OCI-M1 (cell line): Measurements from ENCODE around the gene DISC1.
"Not testable (repeated sequence)": the region's sequence is repeated elsewhere in the genome, so short reads cannot be mapped to it uniquely, and the experiment has no call there.

Experiments
- DNase-seq: peaks from one replicate; lab custom pipeline; 2025; lab: John Stamatoyannopoulos, UW

Gene DISC1

GRCh38 chr1:231931846-231932454 is 305.4 kb downstream of the DISC1 start:
- DNase-seq, result peak; percentile 55

- peak; percentile 60 for DNase-seq
Observed at GRCh38 chr1:231933711-231934626, 307.4 kb downstream of the DISC1 start.

- peak; percentile 96 for DNase-seq
Observed at GRCh38 chr1:231934797-231935196, 308.2 kb downstream of the DISC1 start.

- DNase-seq, result no peak
Observed at GRCh38 chr1:231935856-231936255, 309.3 kb downstream of the DISC1 start.

- DNase-seq, result peak; percentile 80
Observed at GRCh38 chr1:231936983-231937775, 310.6 kb downstream of the DISC1 start.

GRCh38 chr1:231938211-231938610 is 311.6 kb downstream of the DISC1 start:
- no peak for DNase-seq

GRCh38 chr1:231938711-231939110 is 312.1 kb downstream of the DISC1 start:
- DNase-seq, result no peak

- no peak for DNase-seq
Observed at GRCh38 chr1:231939118-231939517, 312.5 kb downstream of the DISC1 start.

GRCh38 chr1:231940116-231940515 is 313.5 kb downstream of the DISC1 start:
- no peak for DNase-seq

- DNase-seq, result no peak
Observed at GRCh38 chr1:231940701-231941100, 314.1 kb downstream of the DISC1 start.

GRCh38 chr1:231943084-231943483 is 316.5 kb downstream of the DISC1 start:
- no peak for DNase-seq

- DNase-seq, result not testable (repeated sequence)
Observed at GRCh38 chr1:231948102-231948501, 321.5 kb downstream of the DISC1 start.

GRCh38 chr1:231949277-231950091 is 322.9 kb downstream of the DISC1 start:
- no peak for DNase-seq

GRCh38 chr1:231950331-231951128 is 323.9 kb downstream of the DISC1 start:
- peak; percentile 81 for DNase-seq

GRCh38 chr1:231951374-231951773 is 324.8 kb downstream of the DISC1 start:
- no peak for DNase-seq

GRCh38 chr1:231952154-231952553 is 325.6 kb downstream of the DISC1 start:
- no peak for DNase-seq

- DNase-seq, result no peak
Observed at GRCh38 chr1:231953660-231954059, 327.1 kb downstream of the DISC1 start.

- DNase-seq, result no peak
Observed at GRCh38 chr1:231954751-231955150, 328.2 kb downstream of the DISC1 start.

- no peak for DNase-seq
Observed at GRCh38 chr1:231957359-231957758, 330.8 kb downstream of the DISC1 start.

GRCh38 chr1:231958448-231958847 is 331.9 kb downstream of the DISC1 start:
- DNase-seq, result no peak
